GM19467 (cell line): ENCODE measurements around the gene SCN10A.

Experiments used
- ATAC-seq: cut with Tn5 transposase; IDR thresholded peaks from one replicate; pipeline ENCODE4 v1.9.1; 2021; ENCODE audit warnings: mild to moderate bottlenecking, moderate library complexity; ENCODE audit not compliant: unreplicated experiment

The SCN10A gene

DNA sequence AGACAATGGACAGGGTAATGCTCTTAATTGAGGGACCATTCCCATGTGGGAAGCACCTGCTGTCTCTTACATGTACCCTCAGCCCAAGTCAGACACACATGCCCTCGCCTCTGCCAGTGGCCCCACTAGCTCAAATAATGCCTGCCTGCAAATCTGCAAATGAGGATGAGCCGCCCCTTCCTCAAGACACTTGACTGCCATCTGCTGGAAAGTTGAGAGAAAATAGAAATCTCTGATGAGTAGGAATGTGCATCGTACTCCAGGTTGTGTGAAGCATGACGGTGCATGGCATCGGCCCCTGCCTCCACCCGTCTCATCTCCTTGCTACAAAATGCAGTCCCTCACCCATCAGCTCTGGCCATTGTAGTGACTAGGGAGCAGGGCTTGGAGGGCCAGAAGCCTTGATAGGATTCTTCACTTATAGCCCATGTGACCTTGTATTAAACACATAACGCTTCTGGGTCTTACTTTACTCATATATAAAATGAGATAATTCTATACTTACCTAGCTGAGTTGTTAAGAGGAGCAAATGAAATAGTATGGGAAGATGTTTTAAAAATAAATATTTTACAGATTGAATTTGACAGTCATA, 160.2 kb downstream of the SCN10A start:
- no peak for ATAC-seq

DNA sequence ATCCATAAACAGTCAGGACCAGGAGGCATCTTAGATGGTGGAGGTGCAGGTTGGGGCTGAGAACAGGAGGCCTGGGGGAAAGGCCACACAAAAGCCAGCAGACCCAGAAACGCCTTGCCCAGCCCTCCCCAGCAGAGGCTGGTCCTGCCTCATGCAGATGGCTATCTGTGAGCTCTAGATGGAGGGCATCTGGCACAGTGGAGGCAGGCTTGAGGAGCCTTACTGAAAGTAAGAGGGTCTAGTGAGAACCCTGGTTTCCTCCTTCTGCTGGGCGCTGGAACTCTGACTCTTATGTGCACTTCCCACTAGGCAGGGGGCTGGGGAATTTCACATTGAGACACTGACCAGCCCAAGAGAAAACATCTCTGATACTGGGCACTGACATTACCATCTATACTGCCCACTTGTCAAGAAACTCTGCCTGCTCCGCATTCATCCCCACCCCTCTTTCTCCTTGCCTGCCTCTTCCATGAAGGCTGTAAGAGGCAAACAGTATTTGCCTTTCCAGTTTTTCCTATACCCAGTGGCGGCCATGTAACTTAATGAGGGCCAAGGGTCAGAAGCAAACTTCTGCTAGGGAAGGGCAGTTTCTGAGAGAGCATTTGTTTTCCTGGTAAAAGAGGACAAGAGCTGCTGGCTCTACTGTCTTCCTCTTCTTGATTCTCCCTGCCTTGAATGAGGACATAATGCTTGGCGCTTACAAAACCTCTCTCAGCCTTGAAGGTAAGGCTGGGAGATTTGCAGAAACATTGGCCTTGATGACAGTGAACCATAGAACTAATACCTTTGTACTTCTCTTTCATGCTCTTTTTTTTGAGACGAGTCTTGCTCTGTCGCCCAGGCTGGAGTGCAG, 162.1 kb downstream of the SCN10A start:
- ATAC-seq = no peak

DNA sequence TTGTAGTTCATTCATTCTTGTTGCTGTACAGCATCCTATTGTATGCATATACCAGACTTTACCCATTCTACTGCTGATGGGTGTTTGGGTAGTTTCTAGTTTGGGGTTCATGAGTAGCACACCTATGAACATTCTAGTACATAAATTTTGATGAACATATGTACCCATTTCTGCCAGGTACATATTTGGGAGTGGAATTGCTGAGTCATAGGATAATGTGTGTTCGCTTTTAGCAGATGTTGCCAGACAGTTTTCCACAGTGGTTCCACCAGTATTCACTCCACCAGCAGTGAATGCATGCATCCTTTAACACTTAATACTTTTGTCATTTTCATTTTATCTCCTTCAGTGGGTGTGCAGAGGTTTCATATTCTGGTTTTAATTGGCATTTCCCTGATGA, 163.1 kb downstream of the SCN10A start:
- ATAC-seq = no peak

DNA sequence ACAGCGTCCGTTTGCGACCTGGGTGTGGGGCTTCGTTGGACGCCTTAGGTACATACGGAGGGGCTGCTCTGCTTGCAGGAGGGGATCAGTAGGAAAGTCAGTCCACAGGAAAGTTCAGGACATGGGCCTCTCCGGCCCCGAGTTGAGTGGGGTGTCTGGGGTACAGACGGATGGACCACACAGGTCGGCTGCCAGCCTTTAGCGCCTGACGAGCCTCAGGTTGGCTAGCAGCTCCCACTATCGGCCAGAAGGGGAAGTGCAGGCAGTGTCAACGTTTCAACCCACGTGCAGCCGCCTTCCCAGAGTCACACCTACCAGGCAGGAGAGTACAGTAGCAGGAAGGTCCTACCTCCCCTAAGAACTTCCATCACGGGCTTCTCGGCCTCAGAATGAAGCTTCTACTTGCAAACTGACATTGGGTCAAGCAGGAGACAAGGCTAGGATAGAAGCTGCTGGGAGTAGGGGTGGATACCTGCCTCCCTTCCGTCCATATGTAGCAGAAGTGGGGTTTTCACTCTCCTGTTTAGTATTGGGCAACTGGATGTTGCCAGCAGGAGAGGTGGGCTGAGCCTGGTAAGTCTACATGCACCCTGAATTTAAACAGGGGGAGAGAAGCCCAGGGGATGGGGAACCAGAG, 164.7 kb downstream of the SCN10A start:
- ATAC-seq = peak; percentile 71

DNA sequence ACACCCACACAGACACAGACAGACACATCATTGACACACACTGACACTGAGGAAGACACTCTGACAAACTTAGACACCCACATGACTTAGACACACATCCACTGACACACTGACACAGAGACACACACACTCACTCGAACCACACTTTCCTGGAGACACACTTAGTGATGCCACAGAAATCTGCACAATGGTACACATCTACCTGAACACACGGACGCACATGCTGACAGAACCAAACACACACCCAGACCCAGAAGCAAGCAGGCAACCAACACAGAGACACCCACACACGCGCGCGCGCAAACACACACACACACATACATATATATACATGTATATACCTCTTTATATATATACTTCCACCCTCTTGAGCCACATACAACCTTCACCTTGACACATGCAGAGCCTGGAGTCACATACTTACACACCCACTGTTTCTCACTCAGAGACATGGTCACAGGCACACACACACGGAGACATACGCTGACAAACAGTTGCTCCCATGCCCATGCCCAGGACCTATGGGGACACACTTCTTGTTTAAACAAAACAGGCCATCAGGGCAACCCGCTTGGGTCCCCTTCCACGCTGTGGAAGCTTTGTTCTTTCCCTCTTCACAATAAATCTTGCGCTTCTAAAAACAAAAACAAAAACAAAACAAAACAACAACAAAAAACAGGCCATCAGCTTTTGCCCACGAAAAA, 165.6 kb downstream of the SCN10A start:
- no peak for ATAC-seq

DNA sequence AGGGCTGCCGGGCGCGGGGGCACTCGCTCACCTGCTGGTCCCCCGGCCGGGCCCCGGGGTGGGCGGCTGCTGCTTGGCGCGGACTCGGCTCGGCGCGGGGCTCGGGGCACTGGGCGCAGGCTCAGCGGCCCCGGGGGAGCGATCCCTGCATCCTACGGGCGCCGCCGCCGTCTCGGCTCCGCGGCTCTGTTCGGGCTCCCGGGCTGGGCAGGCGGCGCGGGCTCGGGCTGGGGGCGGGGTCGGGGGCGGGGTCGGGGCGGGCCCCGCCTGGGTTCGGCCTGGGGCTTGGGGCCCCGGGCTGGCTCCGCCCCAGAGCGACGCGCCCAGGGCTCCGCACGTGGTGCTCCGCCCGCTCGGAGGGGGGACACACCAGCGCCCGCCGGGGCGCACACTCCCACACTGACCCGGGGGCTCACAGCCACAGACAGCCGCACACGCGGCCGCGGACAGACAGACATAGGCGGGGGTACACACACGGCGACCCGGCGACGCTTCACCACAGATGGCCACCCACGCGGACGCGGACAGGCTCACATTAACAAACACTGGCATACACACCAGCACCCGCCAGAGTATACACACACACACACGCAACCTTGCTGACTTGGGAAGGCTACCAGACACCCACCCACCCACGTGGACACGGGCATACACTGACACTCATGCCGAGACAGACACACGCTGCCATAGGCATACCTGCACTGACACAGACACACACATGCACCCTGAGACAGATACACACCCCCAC, 166.3 kb downstream of the SCN10A start, which contains the start of gene SCN5A:
TSS of gene SCN5A (minus strand) at position 188 of the 748 bp plus-strand sequence. CDS start 16,380 bp downstream, outside the sequence.
- ATAC-seq = no peak

DNA sequence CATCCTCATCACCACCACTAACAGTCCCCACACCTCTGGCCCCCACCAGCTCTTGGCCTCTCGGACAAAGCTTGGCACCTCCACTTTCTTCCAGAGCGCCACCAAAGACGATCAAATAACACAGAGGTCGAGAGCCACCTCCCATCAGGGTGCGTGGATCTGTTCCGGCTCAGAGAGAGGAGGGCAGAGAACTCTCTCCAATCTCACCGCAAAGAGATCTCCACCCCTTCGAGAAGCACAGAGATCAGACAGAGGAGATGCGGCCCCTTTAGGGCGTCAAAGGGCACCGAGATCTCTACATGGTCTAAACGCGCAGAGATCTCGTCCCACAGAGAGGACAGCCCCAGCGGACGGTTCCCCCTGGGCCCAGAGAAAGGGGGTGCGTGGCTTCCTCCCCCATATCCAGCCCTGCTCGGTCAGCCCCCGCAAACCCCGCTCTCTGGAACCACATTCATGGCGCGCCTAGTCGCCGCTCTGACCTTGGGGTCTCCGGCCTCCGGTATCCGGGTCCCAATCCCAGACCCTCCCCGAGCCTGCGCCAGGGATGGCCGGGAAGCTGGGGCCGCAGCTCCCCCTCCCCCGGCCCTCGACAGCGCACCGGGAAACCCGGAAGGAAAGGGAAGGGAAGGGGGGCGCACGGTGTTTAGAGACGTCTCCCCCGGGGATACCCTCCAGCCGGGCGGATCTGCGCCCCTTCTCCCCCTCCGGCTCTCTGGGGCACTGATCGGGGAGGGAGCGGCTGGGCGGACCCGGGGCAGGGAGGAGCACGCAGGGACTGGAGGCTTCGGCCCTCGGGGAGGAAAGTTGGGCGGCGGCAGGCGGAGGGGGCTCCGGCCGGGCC, 167.1 kb downstream of the SCN10A start:
- no peak for ATAC-seq

DNA sequence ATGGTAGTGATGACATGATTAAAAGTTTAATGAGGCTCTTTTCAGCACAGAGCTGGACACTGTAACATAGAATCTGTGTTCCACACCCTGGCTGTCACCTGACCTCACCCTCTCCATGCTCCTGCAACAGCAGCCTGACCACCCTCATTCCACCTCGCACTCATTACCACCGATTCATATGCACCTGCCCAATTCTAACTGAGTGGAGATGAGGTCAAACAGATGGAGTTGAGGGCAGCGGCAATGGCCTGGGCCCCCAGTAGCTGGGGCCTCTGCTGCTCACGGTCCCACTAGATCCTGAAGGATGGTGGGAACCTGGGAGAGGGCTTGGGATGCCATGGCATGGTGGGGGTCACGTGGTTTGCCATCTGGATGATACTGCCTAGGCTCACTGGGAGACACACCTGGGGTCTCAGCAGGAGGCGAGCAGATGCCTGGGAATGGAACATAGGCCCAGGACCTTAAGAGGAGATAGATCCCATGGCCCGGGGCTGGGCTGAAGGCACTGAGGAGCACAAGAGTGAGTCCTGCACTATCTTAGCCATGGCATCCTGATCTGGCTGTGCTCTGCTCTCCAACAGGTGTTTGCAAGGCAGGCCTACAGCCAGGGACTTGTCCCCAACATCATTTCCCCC, 167.9 kb downstream of the SCN10A start:
- ATAC-seq = no peak

DNA sequence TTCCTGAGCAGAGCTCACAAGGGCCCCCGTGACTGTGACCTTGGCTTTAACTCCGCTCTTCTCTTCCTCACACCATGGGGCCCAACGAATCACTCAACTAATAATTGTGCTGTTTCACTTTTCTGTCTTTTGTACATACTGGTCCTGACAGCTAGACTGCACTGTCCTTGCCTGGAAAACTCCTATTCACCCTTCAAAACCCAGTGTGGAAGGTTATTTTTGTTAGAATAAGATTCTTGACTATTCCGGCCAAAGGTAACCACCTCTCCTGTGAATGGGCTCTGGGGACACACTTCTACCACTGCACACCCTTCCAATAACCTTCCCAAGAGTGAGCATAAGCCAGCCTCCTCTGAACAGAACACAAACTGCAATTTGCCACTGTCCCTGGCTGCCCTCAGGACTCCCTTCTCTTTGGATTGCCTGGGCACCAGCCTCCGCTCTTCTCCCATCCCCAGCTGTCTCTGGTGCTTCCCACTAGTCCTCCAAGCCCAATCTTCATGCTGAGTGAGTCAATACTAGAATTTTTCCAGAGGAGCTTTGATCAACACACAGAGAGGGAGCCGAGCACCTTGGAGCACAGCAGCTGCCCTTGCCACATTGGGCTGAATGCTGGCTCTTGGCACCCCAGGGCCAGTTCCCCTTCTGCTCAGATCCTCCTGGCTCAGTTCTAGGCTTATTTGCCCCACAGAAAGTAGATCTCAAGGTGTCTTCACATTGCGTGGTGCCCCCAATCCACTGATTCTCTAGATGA, 168.6 kb downstream of the SCN10A start:
- no peak for ATAC-seq
